ENCODE data around the gene IFT88. TPM values are rescaled to one million over a fixed set of nuclear protein-coding genes. Genes with fewer than 3 reads are reported as not detected.

IFT88 gene
- total and polyA plus RNA-seq, 9 of the 15 experiments (the other 6 are each of a cell fraction or from before 2014, with no cell fraction given), result 8.3 to 13.5 (median 10.0) TPM

DNA sequence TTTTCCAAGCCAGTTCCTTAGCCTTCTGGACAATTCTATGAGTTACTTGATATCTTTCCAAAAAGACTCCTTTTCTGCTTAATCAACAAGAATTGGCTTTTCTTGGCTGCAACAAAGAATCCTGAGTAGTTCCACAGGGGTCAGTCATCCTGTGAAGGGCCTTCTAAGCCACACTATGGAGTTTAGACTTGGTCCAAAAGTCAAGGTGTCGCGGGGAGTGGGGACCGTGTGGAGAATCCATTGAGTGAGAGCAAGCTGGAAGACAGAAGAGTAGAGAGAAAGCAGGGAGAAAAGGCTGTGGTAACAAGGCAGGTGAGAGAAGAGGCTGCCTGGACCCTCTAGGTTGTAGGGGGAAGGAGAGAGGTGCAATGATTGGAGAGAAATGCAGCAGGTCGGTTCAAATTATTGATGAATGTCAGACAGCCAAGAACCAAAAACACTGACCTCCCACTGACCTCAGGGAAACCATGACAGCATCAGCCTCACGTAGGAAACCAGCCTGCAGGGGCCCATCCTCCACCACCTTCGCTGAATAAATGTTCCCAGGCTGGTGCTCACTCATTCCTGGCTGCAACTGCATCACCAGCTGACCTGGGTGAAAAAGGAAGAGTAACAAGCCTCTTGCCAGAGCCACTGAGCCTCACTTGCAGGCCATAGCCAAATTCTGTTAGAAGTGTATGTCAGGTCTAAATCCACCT is 7.1 kb upstream of the IFT88 start:
- 68% methylated on average over 5 of the region's 6 CpGs for WGBS (ENCODE audit: insufficient coverage, low coverage, missing lambda C conversion rate)
- peak overlapping the region; percentile 85 for H2AFZ ChIP-seq (ENCODE audit: low read depth, low read length)
- DNase-seq (ENCODE audit: extremely low read depth in 1 of 4, low spot score in 3 of 4), result no peak

More for the DNA sequence above, 7.1 kb upstream of the IFT88 start:
- Histone ChIP-seq H3K9me1 (ENCODE audit: control insufficient read depth, insufficient read depth, low read length) (no peaks in the 10 kb centered on the region), H3K4me1 (replicated peaks in 1 of 2; ENCODE audit: control insufficient read depth in 2 of 2, insufficient read depth in 2 of 2, low read length in 2 of 2) (peaks cover 0 to 10% of the 10 kb centered on the region in 2 experiments; a peak in 4 of 5 replicates), H3K4me3 (no peak overlapping the region), H3K4me2 (ENCODE audit: insufficient read depth, low read length) (no peak overlapping the region), H3K9ac (ENCODE audit: insufficient read depth in 1 of 2, low read depth in 2 of 2, low read length in 2 of 2) (no peak overlapping the region), H3K27me3 (ENCODE audit: control insufficient read depth in 2 of 2, insufficient read depth in 2 of 2, low read length in 2 of 2) (no peaks in the 10 kb centered on the region), H3K79me2 (ENCODE audit: control insufficient read depth, insufficient read depth, low read length) (no peaks in the 10 kb centered on the region), H3K9me3 (replicated peaks; ENCODE audit: control insufficient read depth, insufficient read depth, low read depth, low read length) (no peaks in the 10 kb centered on the region), H3K27ac (ENCODE audit: extremely low read depth, low read depth, low read length) (no peak overlapping the region), H4K20me1 (replicated peaks; ENCODE audit: control insufficient read depth, insufficient read depth, low read length) (no peaks in the 10 kb centered on the region), H3K36me3 (ENCODE audit: control insufficient read depth, insufficient read depth, low read length) (no peaks in the 10 kb centered on the region)
- no peak for FAIRE-seq
- ATAC-seq, result peak; percentile 55
- TF ChIP-seq RHOXF2B (CRISPR knock-in tag; conservative IDR thresholded peaks at IDR 0.05) (no peak), HMG20B (CRISPR knock-in tag; IDR thresholded peaks at IDR 0.05) (no peak), HLTF (IDR thresholded peaks at IDR 0.05) (no peak), ZNF224 (CRISPR knock-in tag; IDR thresholded peaks at IDR 0.05) (no peak), ZNF197 (CRISPR knock-in tag; IDR thresholded peaks at IDR 0.05; ENCODE audit: low read depth) (no peak), YBX1 (IDR thresholded peaks at IDR 0.05) (no peak), ZNF764 (CRISPR knock-in tag; IDR thresholded peaks at IDR 0.05; ENCODE audit: low read depth) (no peak), PRMT5 (CRISPR knock-in tag; IDR thresholded peaks at IDR 0.05) (no peak), ZSCAN29 (IDR thresholded peaks at IDR 0.05) (no peak)
- TF ChIP-seq, protein P1, sequence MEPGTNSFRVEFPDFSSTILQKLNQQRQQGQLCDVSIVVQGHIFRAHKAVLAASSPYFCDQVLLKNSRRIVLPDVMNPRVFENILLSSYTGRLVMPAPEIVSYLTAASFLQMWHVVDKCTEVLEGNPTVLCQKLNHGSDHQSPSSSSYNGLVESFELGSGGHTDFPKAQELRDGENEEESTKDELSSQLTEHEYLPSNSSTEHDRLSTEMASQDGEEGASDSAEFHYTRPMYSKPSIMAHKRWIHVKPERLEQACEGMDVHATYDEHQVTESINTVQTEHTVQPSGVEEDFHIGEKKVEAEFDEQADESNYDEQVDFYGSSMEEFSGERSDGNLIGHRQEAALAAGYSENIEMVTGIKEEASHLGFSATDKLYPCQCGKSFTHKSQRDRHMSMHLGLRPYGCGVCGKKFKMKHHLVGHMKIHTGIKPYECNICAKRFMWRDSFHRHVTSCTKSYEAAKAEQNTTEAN (CRISPR knock-in tag; IDR thresholded peaks at IDR 0.05), result no peak
- CTCF ChIA-PET (ENCODE audit: low intra/inter-chr PET ratio), result no interaction called here
- intact Hi-C loops (cut with micrococcal nuclease), result no loop called here
- no TSS peak for BruUV-seq (replicated peaks)
- POLR2A ChIA-PET, result no interaction called here
- in situ Hi-C loops (cut with MboI), result no loop called here

All from K562 (cell line).